Urothelium cell line (cell line): ENCODE data around the gene AP4E1.
"Not testable (repeated sequence)": the region's sequence is repeated elsewhere in the genome, so short reads cannot be mapped to it uniquely, and the experiment has no call there.

ENCODE experiments used
- DNase-seq: peaks from one replicate; pipeline ENCODE4 v3.0.0; 2011; ENCODE audit warnings: low spot score, mixed read lengths
- FAIRE-seq: peaks from 2 replicates; lab custom pipeline; 2011; peaks lifted over from hg19 to GRCh38; lab: Jason Lieb, UNC

AP4E1 gene

DNA sequence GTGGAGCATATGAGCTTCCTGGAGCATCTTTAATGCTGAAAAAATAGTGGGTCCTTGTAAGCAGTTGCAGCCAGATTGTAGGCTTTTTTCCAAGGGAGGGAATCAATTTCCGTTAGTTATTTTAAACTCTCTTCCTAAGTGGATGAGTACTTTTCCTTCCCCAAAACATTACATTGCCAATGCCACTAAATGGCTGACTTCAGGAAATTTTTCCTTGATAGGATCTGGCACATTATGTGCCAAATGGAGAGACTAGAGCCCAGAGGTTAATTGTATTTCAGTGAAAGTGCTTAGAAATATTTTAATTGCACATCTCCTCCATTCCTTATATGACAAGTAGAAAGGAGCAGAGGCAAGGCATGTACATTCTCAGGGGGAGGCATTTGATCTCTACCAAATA is 102.7 kb downstream of the AP4E1 start:
- no peak for FAIRE-seq
- DNase-seq, result no peak

DNA sequence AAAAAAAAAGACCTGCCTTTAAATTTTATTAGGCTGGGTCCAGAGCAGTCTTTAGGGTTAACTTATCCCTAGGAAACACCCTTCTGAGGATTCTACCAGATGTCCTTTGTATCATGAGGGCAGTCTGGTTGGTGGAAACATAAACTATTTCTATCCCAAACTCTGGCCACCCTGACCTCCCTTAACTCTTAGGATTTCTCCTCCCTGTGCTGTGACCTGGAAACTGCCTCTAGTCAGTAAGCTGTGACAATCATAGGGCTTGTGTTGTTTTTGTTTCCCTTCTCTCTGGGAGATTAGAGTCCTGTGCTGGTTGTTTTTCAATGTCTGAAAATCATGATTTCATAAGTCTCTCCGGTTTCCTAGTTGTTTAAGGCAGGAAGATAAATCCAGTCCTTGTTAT is 108.1 kb downstream of the AP4E1 start:
- FAIRE-seq, result no peak
- DNase-seq, result no peak

DNA sequence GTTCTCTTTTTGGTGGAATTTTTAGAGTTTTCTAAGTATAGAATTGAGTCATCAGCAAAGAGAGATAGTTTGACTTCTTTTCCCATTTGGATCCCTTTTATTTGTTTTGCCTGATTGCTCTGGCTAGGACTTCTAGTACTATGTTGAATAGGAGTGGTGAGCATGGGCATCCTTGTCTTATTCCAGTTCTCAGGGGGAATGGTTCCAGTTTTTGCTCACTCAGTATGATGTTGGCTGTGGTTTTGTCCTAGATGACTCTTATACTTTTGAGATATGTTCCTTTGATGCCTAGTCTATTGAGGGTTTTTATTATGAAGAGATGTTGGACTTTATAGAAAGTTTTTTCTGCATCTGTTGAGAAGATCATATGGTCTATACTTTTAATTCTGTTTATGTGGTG is 113.7 kb downstream of the AP4E1 start:
- no peak for DNase-seq
- FAIRE-seq, result no peak

DNA sequence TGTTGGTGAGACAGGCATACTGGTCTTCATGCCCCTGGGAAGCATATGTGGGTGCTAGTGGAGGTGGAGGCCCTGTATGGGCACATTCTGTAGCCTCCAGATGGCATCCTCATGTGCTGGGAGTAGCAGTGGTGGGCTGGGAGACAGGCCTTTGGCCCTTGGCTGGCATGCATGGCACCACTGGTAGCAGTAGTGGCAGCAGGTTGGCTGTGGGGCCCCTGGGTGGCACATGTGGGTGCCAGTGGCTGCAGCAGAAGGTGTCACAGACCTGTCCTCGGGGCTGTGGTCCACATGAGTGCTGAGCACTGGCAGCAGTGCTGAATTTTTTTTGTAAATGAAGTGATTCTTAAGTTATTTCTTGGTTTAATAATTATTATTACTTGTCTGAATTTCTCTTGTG is 115.0 kb downstream of the AP4E1 start:
- DNase-seq (no peak), FAIRE-seq (no peak)

DNA sequence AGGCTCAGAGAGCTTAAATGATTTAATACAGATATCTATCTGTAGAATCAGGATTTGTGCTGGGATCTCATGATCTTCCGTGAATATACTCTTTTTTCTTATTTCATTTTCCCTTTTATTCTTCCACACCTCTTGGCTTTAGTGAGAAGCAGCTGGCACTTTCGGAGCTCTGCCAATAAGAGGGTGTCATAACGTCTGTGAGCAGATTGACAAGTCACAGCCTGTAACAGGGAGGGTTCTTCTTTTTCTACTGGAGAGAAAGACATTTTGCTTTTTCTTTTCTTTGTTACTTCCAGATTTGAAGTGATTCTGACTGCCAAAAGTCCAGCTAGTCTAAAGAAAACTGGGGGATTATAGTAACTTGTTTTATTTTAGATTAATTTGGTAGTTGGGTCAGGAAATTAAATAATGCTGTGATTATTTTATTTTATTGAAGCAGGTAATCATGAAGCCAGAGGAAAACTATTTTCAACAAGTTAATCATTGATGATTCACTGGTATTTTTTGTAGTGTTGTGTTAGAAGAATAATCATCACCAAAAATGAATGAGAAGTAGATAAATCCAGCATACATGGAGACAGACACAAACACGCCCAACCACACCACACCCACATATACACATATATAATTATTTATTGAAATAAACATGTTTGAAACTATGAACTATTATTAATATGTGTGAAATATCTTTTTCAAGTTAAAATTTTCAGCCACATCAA is 116.4 kb downstream of the AP4E1 start:
- DNase-seq (no peak), FAIRE-seq (no peak)

DNA sequence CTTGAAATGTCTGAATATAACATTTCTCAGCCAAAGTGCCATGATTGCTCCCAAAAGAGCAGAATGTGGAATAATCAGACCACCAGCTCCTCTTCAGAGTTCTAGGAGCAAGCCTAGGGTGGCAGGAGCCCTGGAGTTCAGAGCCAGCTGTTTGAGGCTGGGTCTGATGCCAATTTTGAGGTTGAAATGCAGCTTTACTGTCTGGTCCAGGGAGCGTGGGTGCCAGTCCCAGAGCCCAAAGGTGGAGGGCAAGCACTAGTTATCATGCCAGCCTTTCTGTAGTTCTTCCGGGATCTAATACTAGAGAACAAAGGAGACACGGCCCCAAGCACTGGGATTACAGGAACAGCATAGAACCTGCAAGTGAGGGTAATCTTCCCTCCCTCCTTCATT is 117.0 kb downstream of the AP4E1 start:
- DNase-seq, result no peak
- no peak for FAIRE-seq

DNA sequence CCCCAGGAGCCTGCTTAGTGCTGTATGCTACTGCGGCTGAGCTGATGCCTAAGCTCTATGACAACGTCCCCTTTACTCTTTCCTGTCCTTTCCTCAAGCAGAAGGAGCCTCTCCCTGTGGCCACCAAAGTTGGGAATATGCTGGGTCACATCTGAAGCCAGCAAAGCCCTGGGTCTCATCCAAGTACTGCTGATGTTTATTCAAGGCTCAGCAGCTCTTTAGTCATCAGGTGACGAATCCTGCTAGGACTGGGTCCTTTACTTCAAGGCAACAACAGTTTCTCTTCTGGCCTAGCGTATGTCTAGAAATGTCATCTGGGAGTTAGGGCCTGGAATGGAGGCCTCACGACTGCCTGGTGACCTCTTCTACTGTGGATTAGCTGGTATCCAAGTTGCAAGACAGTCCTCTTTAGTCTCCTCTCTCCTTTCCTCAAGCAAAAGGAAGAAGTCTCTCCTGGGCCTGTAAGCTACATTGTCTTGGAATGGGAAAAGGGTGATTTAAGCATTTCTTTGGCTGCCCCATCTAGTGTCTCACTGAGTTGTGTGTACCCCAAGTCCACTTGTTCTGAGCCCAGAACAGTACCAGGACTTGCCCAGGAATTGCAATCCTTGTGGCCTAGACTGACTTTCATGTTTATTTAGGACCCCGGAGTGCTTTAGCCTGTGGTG is 122.3 kb downstream of the AP4E1 start:
- FAIRE-seq (no peak), DNase-seq (no peak)

DNA sequence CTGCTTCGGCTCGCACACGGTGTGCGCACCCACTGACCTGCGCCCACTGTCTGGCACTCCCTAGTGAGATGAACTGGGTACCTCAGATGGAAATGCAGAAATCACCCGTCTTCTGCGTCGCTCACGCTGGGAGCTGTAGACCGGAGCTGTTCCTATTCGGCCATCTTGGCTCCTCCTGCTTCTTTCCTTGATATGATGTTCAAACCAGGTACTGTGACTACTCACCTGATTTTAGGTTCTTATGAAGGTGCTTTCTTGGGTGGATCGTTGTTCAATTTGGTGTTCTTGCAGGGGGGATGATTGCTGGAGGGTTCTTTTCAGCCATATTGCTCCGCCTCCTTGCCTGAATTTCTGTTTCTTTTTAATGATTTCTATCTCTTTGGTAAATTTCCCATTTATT is 129.0 kb downstream of the AP4E1 start:
- not testable (repeated sequence) for FAIRE-seq, DNase-seq

DNA sequence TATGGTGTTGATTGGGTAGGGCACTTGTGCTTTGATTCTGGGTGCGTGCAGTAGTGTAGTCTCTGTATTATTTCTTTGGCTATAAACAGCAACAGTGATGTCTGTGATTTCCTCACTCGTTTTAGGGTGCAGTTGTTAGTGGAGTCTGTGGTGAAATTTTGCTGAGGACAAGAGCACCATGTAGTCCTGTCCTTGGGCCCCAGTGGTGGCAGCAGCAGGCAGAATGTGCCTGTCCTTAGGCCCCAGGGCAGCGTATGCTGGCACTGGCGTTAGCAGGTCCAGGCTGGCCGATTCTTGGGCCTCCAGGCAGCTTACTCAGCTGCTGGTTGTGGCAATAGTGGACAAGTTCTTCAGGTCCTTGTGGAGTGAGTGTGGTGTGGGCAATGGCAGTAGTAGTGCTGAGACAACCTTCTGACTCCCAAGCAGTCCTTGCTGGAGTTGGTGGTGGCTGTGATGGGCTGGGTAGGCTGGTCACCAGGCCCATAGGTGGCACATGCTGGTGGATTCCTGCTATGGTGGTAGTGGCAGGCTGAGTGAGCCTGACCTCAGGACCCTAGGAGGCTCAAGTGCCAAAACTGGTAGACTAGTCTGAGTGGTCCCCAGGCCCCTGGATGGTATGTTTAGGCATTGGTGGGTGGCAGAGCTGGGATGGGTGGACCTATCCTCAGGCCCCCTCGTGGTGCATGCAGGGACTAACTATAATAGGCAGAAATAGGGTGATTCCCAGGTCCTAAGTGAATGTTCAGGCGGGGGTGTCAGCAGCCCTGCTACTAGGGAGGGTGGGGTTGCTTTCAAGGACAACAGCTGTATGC is 129.9 kb downstream of the AP4E1 start:
- no peak for FAIRE-seq
- DNase-seq, result no peak

DNA sequence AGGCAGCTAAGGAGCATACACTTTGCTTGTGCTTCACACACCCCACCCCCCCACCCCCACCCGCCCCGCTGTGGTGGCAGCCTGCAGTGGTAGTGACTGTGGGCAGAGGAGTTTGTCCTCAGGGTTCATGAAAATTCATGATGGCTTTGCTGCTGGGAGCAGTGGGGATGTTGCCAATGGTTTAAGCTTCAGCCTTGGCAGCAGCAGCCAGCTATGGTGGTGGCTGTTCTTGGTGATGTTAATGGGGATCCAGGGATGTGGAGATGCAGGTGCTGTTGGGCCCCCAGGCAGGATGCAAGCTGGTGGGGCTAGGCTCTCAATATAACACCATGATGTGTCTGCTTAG is 130.5 kb downstream of the AP4E1 start:
- FAIRE-seq (no peak), DNase-seq (no peak)

DNA sequence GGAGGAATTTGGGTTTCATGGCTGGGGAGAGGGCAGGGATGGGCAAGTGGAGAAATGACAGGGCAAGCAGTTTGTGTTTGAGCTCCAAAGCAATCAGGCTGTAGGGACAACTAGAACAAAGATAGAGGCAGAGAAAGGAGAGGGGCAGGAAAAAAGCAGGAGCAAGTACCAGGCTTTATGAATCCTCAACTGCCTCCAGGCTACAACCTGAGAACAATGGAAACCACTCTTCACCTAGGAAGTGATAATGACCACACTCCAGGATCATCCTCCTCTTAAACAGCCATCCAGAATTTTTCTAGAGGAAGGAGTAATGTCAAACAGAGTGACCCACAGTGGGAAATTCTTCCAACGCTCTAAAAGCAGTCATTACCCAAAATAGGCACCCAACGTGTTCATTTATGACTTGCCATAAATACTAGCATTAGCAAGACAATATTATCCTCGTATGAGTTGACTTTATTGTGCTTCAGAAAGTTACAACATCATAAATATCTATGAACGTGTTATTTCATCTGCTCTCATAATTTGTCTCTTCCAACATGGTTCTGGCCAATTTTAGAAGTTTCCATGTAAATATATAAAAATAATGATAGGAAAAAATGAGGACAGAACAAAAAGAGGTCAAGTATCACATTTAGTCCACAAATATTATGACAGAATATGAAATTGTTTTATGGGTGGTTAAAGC is 135.7 kb downstream of the AP4E1 start:
- FAIRE-seq (no peak), DNase-seq (no peak)

DNA sequence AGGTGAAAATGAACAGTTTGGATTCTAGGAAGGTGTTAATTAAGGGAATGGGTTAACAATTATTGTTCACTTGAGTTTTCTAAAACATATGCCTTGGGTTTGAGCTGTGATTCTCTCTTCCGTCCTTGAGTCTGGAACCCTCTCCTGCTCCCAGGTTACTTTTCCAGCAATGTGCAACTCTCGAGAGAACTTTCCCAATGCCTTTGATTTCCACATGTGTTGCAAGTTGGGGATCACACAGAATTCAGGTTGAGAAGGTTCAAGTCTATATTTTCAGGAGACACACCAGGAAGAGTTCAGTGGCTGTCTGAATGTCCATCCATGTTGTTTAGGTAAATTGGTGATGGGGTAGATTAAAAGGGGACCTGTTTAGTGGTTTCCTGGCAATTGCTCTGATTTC is 137.5 kb downstream of the AP4E1 start:
- no peak for DNase-seq
- no peak for FAIRE-seq

DNA sequence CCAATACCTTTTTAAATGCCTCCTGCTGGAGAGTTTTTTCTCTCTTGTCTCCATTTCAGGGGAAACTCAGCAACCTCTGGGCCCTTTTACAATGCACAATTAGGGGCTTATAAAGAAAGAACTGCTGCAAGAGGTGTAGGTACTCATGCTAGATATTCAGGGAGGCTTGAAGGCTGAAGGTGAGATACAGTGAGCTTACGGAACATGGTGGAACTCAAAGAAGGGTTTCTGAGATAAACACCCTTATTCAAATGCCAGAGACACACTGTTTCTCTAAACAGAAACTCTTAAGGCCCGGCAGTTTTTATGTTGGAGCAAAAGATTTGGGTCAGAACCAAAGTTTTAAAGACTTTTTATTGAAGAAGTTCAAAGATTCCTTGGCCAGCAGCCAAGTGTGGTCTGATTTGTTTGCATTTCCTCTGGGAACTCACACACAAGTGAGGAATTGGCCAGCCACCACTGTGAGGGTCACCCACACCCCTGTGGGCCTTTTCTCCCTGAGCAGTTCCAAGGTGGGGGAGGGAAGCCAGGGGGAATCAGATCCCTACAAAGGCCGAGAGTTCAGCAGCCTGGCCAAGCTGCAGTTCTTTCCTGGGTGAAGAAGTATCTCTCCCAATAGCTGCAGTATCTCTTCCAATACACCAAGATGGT is 138.4 kb downstream of the AP4E1 start:
- DNase-seq, result no peak
- FAIRE-seq, result no peak

DNA sequence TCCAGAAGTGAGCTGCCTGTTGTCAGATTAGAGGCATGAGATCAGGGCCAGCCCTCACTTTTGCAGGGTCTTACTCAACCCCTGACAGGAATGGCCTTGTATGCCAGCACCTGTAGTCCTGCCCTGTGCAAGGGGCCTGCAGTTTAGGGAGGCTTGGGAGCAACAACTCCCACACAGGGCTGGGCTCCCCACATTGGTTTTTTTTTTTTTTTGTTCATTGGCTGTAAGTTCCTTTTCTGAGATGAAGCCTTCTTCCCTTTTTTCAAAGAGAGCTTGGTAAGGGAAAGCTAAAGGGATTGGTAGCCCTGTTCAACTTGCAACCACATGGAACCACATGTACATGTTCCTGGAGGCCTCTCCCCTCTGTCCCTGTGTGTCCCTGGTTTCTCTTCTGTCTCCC is 139.8 kb downstream of the AP4E1 start:
- FAIRE-seq (no peak), DNase-seq (no peak)

DNA sequence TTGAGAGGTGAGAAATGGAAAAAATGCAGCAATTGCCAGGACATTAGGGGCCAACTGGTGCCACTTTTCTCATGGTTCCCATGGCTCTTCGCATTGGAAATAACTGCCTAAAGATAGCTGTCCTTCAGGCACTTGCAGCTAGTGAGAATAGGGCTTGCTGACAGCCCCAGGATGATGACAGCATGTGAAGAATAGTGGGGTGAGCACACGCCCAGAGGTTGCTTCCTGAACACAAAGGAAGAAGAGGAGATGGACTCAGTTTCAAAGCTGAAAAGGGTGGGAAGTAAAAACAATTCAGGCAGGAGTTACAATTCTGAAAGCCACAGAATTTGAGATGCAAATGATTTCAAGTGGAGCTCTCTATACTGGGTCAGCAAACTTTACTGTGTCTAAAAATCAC is 140.6 kb downstream of the AP4E1 start:
- no peak for FAIRE-seq
- no peak for DNase-seq

DNA sequence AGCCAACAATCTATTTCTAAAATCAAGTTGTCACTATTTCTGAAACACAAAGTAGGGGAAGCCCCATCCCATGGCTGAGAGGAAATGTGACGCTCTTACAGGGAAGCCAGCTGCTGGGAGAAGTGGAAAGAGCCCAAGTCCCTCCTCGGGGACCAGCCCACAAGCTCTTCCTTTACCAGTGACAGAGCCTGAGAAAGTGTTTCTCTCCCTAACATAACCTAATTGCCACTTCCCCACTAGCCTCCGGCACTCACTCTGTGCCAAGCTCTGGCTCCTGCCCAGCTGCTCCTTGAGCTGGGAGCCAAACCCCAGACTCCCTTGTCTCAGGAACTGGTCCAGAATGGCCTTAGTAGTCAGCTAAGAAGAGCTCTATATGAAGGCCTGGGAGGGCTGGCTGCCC is 143.3 kb downstream of the AP4E1 start:
- FAIRE-seq (no peak), DNase-seq (no peak)

DNA sequence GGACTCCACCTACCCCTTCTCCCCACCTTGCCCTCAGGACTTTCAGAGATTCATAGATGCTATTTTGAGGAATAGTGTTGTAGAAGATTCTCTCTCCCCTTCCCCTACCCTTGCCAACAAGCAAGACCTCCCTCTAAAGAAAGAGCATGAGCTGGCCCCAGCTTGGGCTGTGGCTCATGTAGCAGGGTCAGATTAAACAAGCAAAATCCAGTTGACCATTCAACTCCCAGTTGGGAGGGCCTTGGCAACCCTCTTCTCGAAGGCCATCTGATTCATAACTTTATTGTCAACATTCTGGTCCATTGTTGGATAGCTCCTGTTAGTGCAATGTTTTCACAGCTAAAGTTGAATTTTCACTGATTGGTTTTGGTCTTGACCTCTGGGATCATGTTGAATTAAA is 145.1 kb downstream of the AP4E1 start:
- no peak for DNase-seq
- no peak for FAIRE-seq

DNA sequence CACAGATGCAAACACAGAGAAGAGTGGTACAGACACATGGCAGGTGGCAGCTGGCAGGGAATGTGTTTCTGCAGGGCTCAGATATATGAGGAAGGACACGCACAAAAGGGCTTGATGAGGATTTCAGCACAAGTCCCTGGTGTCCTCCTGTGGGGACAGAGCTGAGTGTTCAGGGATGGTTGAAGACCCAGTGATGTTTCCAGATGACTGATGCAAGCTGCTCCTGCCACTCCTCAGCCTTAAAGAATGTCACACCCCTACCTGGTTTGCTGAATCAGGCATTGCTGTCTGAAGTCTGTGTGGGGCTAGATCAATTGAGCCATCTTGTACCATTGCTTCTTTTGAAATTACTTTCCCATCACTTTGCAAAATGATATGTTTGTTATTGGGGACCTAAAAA is 146.1 kb downstream of the AP4E1 start:
- DNase-seq (no peak), FAIRE-seq (no peak)
